Measurements from ENCODE around the gene SCAMP2. TPM values are rescaled to one million over a fixed set of nuclear protein-coding genes. Genes with fewer than 3 reads are reported as not detected.

The SCAMP2 gene
- polyA plus RNA-seq, 12 donors: 50.4 to 76.1 (median 60.3) TPM; not detected in 1

DNA sequence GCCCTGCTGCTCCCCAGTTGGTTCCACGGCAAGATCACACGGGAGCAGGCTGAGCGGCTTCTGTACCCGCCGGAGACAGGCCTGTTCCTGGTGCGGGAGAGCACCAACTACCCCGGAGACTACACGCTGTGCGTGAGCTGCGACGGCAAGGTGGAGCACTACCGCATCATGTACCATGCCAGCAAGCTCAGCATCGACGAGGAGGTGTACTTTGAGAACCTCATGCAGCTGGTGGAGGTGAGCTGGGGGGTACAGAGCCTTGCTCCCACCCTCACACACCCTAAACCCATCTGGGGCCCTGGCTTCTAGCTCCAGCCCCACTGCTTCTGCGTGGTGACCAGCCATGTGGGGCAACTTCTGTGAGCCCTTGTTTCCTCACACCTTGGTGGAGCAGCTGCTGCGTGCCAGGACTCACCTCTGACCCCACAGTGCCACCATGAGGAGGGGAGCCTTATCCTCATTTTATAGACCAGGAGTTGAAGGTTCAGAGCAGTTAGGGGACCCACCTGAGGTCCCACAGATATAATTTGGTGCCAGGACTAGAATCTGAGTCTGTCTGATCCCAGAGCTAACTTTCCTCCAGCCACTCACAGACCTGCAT, 73.8 kb downstream of the SCAMP2 start:
- DNase-seq: no peak

DNA sequence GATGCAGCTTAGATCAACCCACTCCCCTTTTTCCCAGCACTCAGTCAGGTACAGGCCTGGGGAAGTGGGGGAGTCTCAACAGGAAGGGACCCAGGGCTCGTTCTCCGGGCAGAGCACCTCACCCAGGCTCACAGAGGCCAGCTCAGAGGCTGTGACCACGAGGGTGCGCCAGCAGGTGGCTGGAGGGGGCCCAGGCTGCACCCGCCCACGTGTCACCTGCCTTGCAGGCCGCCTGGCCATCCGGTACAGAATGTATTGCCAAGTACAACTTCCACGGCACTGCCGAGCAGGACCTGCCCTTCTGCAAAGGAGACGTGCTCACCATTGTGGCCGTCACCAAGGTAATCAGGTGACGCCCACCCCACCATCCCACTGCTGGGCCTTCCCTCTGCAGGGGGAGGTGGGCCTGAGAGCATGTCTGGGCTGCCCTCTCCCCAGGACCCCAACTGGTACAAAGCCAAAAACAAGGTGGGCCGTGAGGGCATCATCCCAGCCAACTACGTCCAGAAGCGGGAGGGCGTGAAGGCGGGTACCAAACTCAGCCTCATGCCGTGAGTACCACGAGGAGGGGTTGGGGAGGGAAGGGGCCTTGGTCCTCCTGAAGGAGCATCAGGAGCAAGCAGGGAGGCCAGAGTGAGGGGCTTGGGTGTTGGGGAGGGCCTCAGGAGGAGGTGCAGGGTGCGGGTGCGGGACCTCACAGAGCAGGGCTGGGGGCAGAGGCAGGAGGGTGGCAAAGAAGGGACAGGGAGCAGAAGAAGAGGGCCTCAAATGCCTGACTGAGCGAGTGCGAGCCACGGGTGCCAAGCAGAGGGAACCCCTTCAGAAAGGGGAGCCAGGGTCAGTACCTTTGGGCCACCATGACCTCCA, 74.5 kb downstream of the SCAMP2 start:
- no peak for DNase-seq

- no peak for DNase-seq
These were observed 77.1 kb downstream of the SCAMP2 start for GRCh38 chr15:74795966-74796625.

- DNase-seq: no peak
These were observed 78.2 kb downstream of the SCAMP2 start for GRCh38 chr15:74794970-74795349.

DNA sequence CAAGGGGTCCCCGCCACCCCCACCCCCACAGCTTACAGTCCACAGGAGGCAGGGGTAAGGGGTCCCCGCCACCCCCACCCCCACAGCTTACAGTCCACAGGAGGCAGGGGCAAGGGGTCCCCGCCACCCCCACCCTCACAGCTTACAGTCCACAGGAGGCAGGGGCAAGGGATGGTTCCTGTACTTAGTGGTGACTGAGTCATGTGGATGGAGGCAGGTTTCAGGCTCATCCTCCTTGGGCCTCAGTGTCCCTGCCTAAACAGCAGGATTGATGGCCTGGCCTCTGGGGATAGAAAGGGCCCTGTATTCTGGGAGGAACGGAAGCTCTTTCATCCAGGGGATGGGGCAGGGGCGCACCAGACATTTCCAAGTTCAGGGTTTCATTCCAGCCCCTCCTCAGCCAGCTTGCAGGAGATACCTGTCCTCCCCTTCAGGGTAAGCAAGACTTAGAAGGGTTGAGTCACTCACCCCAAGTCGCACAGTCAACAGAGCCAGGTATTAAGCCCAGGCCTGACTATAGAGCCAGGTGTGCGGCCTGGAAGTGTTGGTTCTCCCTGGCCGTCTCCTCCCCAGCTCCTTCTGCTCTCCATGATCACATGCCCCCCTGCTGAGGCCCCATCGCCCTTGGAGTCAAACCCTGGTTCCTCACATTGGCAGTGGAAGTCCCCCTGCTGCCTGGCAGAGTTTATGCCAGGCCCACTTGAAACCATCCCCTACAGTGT, 78.8 kb downstream of the SCAMP2 start:
- no peak for DNase-seq

Other genes starting within 250 kb of the SCAMP2 start
- 10 to 100 TPM in 11 of 12 donors, not detected in 1; 22.2 to 53.6 (median 29.6) TPM for gene EDC3, start 177.3 kb downstream of the SCAMP2 start, polyA plus RNA-seq (ENCODE audit: insufficient read length in 12 of 12)
- 1 to 10 TPM in 1 of 12 donors, under 1 TPM in 3, not detected in 8; 0.12 to 2.0 (median 0.78) TPM for gene CYP1A1, start 147.8 kb downstream of the SCAMP2 start, polyA plus RNA-seq (ENCODE audit: insufficient read length in 12 of 12)
- under 1 TPM in 7 of 12 donors, not detected in 5; 0.07 to 0.28 (median 0.12) TPM for gene CYP1A2, start 124.5 kb downstream of the SCAMP2 start, polyA plus RNA-seq (ENCODE audit: insufficient read length in 12 of 12)
- gene CSK, start 91.3 kb downstream of the SCAMP2 start, polyA plus RNA-seq (ENCODE audit: insufficient read length in 12 of 12): 10 to 100 TPM in 11 of 12 donors, not detected in 1; 21.4 to 51.9 (median 31.0) TPM
- under 1 TPM in 1 of 12 donors, not detected in 11; 0.19 TPM for gene LMAN1L, start 60.5 kb downstream of the SCAMP2 start, polyA plus RNA-seq (ENCODE audit: insufficient read length in 12 of 12)
- gene CPLX3, start 46.7 kb downstream of the SCAMP2 start, polyA plus RNA-seq (ENCODE audit: insufficient read length in 12 of 12): under 1 TPM in 1 of 12 donors, not detected in 11; 0.11 TPM
- gene ULK3, start 30.2 kb downstream of the SCAMP2 start, polyA plus RNA-seq (ENCODE audit: insufficient read length in 12 of 12): 10 to 100 TPM in 11 of 12 donors, not detected in 1; 23.8 to 44.3 (median 31.4) TPM
- 10 to 100 TPM in 11 of 12 donors, not detected in 1; 44.3 to 63.9 (median 55.2) TPM for gene MPI, start 16.7 kb upstream of the SCAMP2 start, polyA plus RNA-seq (ENCODE audit: insufficient read length in 12 of 12)
- gene FAM219B, start 33.5 kb upstream of the SCAMP2 start, polyA plus RNA-seq (ENCODE audit: insufficient read length in 12 of 12): 10 to 100 TPM in 11 of 12 donors, not detected in 1; 40.4 to 60.0 (median 48.6) TPM
- 100 to 1,000 TPM in 11 of 12 donors, not detected in 1; 131 to 285 (median 234) TPM for gene COX5A, start 64.7 kb upstream of the SCAMP2 start, polyA plus RNA-seq (ENCODE audit: insufficient read length in 12 of 12)
- gene RPP25, start 83.4 kb upstream of the SCAMP2 start, polyA plus RNA-seq (ENCODE audit: insufficient read length in 12 of 12): 1 to 10 TPM in 5 of 12 donors, under 1 TPM in 6, not detected in 1; 0.85 to 4.5 (median 0.95) TPM
- gene SCAMP5, start 122.2 kb upstream of the SCAMP2 start, polyA plus RNA-seq (ENCODE audit: insufficient read length in 12 of 12): 10 to 100 TPM in 1 of 12 donors, 1 to 10 TPM in 10, not detected in 1; 2.9 to 17.2 (median 4.1) TPM
- 1 to 10 TPM in 10 of 12 donors, not detected in 2; 4.5 to 9.7 (median 7.1) TPM for gene PPCDC, start 150.2 kb upstream of the SCAMP2 start, polyA plus RNA-seq (ENCODE audit: insufficient read length in 12 of 12)

Measured in muscle of arm (tissue), 12 donors.